ENCODE data around the gene CXorf58. TPM values are rescaled to one million over a fixed set of nuclear protein-coding genes. Genes with fewer than 3 reads are reported as not detected.

The CXorf58 gene
- total and polyA plus RNA-seq, 9 of the 15 experiments (the other 6 are each of a cell fraction or from before 2014, with no cell fraction given): 0.10 to 0.27 (median 0.16) TPM; not detected in 3

DNA sequence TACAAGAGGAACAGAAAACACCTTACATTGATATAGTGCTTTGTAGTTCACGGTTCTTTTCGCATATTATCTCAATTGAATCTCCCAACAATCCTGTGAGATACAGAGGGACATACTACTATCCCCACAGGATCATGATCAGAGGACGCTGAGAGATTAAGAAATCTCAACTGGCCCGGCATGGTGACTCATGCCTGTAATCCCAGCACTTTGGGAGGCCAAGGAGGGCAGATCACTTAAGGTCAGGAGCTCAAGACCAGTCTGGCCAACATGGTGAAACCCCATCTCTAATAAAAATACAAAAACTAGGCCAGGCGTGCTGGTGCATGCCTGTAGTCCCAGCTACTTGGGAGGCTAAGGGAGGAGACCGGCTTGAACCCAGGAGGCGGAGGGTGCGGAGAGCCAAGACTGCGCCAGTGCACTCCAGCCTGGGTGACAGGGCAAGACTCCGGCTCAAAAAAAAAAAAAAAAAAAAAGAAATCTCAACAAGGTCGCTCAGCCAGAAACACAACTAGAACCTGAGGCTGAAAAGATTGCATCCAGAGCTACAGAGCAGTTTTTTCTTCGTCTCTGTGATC lies 7.5 kb upstream of the CXorf58 start (continued):
- TF ChIP-seq, protein P1, sequence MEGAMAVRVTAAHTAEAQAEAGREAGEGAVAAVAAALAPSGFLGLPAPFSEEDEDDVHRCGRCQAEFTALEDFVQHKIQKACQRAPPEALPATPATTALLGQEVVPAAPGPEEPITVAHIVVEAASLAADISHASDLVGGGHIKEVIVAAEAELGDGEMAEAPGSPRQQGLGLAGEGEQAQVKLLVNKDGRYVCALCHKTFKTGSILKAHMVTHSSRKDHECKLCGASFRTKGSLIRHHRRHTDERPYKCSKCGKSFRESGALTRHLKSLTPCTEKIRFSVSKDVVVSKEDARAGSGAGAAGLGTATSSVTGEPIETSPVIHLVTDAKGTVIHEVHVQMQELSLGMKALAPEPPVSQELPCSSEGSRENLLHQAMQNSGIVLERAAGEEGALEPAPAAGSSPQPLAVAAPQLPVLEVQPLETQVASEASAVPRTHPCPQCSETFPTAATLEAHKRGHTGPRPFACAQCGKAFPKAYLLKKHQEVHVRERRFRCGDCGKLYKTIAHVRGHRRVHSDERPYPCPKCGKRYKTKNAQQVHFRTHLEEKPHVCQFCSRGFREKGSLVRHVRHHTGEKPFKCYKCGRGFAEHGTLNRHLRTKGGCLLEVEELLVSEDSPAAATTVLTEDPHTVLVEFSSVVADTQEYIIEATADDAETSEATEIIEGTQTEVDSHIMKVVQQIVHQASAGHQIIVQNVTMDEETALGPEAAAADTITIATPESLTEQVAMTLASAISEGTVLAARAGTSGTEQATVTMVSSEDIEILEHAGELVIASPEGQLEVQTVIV (CRISPR knock-in tag; IDR thresholded peaks at IDR 0.05; ENCODE audit: borderline replicate concordance): no peak
- TF ChIP-seq, protein P2, sequence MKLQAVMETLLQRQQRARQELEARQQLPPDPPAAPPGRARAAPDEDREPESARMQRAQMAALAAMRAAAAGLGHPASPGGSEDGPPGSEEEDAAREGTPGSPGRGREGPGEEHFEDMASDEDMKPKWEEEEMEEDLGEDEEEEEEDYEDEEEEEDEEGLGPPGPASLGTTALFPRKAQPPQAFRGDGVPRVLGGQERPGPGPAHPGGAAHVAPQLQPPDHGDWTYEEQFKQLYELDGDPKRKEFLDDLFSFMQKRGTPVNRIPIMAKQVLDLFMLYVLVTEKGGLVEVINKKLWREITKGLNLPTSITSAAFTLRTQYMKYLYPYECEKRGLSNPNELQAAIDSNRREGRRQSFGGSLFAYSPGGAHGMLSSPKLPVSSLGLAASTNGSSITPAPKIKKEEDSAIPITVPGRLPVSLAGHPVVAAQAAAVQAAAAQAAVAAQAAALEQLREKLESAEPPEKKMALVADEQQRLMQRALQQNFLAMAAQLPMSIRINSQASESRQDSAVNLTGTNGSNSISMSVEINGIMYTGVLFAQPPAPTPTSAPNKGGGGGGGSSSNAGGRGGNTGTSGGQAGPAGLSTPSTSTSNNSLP (IDR thresholded peaks at IDR 0.05; ENCODE audit: borderline replicate concordance, low read depth, low read length): no peak
- TF ChIP-seq ZNF436 (CRISPR knock-in tag; IDR thresholded peaks at IDR 0.05): no peak
- no peak for TF ChIP-seq PHTF2 (CRISPR knock-in tag; IDR thresholded peaks at IDR 0.05)
- no peak for TF ChIP-seq ZNF668 (CRISPR knock-in tag; IDR thresholded peaks at IDR 0.05)
- TF ChIP-seq RBM34 (IDR thresholded peaks at IDR 0.05; ENCODE audit: borderline replicate concordance, insufficient read depth, low read length): no peak
- TF ChIP-seq ARNT (IDR thresholded peaks at IDR 0.05): no peak
- TF ChIP-seq ZNF75A (CRISPR knock-in tag; IDR thresholded peaks at IDR 0.05): no peak
- TF ChIP-seq, protein P3, sequence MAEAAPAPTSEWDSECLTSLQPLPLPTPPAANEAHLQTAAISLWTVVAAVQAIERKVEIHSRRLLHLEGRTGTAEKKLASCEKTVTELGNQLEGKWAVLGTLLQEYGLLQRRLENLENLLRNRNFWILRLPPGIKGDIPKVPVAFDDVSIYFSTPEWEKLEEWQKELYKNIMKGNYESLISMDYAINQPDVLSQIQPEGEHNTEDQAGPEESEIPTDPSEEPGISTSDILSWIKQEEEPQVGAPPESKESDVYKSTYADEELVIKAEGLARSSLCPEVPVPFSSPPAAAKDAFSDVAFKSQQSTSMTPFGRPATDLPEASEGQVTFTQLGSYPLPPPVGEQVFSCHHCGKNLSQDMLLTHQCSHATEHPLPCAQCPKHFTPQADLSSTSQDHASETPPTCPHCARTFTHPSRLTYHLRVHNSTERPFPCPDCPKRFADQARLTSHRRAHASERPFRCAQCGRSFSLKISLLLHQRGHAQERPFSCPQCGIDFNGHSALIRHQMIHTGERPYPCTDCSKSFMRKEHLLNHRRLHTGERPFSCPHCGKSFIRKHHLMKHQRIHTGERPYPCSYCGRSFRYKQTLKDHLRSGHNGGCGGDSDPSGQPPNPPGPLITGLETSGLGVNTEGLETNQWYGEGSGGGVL (CRISPR knock-in tag; IDR thresholded peaks at IDR 0.05): no peak
- no peak for TF ChIP-seq RFX7 (CRISPR knock-in tag; IDR thresholded peaks at IDR 0.05)
- TF ChIP-seq, protein P4, sequence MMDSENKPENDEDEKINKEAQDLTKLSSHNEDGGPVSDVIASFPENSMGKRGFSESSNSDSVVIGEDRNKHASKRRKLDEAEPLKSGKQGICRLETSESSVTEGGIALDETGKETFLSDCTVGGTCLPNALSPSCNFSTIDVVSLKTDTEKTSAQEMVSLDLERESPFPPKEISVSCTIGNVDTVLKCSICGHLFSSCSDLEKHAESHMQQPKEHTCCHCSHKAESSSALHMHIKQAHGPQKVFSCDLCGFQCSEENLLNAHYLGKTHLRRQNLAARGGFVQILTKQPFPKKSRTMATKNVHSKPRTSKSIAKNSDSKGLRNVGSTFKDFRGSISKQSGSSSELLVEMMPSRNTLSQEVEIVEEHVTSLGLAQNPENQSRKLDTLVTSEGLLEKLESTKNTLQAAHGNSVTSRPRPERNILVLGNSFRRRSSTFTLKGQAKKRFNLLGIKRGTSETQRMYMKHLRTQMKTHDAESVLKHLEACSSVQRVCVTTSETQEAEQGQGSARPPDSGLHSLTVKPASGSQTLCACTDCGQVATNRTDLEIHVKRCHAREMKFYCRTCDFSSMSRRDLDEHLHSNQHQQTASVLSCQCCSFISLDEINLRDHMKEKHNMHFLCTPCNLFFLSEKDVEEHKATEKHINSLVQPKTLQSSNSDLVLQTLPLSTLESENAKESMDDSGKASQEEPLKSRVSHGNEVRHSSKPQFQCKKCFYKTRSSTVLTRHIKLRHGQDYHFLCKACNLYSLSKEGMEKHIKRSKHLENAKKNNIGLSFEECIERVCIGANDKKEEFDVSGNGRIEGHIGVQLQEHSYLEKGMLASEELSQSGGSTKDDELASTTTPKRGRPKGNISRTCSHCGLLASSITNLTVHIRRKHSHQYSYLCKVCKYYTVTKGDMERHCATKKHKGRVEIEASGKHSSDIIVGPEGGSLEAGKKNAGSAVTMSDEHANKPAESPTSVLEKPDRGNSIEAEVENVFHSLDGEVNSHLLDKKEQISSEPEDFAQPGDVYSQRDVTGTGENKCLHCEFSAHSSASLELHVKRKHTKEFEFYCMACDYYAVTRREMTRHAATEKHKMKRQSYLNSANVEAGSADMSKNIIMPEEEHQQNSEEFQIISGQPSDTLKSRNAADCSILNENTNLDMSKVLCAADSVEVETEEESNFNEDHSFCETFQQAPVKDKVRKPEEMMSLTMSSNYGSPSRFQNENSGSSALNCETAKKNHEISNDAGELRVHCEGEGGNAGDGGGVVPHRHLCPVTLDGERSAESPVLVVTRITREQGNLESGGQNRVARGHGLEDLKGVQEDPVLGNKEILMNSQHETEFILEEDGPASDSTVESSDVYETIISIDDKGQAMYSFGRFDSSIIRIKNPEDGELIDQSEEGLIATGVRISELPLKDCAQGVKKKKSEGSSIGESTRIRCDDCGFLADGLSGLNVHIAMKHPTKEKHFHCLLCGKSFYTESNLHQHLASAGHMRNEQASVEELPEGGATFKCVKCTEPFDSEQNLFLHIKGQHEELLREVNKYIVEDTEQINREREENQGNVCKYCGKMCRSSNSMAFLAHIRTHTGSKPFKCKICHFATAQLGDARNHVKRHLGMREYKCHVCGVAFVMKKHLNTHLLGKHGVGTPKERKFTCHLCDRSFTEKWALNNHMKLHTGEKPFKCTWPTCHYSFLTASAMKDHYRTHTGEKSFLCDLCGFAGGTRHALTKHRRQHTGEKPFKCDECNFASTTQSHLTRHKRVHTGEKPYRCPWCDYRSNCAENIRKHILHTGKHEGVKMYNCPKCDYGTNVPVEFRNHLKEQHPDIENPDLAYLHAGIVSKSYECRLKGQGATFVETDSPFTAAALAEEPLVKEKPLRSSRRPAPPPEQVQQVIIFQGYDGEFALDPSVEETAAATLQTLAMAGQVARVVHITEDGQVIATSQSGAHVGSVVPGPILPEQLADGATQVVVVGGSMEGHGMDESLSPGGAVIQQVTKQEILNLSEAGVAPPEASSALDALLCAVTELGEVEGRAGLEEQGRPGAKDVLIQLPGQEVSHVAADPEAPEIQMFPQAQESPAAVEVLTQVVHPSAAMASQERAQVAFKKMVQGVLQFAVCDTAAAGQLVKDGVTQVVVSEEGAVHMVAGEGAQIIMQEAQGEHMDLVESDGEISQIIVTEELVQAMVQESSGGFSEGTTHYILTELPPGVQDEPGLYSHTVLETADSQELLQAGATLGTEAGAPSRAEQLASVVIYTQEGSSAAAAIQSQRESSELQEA (IDR thresholded peaks at IDR 0.05; ENCODE audit: low read depth): no peak
- TF ChIP-seq NELFE (IDR thresholded peaks at IDR 0.05; ENCODE audit: insufficient read depth, insufficient read length): no peak
- TF ChIP-seq SRF (CRISPR knock-in tag; IDR thresholded peaks at IDR 0.05): no peak
- TF ChIP-seq KLF1 (tag; IDR thresholded peaks at IDR 0.05): no peak
